Natural killer cell (primary cell): ENCODE results near the gene EVI2B. TPM values are rescaled to one million over a fixed set of nuclear protein-coding genes. Genes with fewer than 3 reads are reported as not detected.

Experiments used
- ATAC-seq, 3 donors: fragments of 150-1000 bp in 2 of 3; fragments of 200-7000 bp in 1 of 3; cut with Tn5 transposase; 1 replicate in 1 of 3; 2 replicates in 2 of 3; pipeline ENCODE4 v1.10.0; 2021; ENCODE audit warnings: mild to moderate bottlenecking in 2 of 3, moderate library complexity in 2 of 3
- DNase-seq, 2 donors: peaks; one replicate each; pipeline versions ENCODE4 v3.0.0 to v3.0.0-alpha.2; 2013 to 2021; ENCODE audit warnings: mixed read lengths in 1 of 2
- H3K27ac ChIP-seq: one replicate; pipeline ENCODE4 v1.5.1; 2013; ENCODE audit warnings: mild to moderate bottlenecking, low read length
- H3K27me3 ChIP-seq: one replicate; pipeline ENCODE4 v1.6.1; 2013; ENCODE audit warnings: low read length; ENCODE audit not compliant: control insufficient read depth, insufficient read depth
- H3K36me3 ChIP-seq: one replicate; pipeline ENCODE4 v1.6.1; 2013; ENCODE audit warnings: low read length; ENCODE audit not compliant: control insufficient read depth, insufficient read depth
- H3K4me1 ChIP-seq: one replicate; pipeline ENCODE4 v1.6.1; 2013; ENCODE audit warnings: low read length; ENCODE audit not compliant: control insufficient read depth, insufficient read depth
- H3K4me3 ChIP-seq: one replicate; pipeline ENCODE4 v1.5.1; 2013; ENCODE audit warnings: low read length
- H3K9me3 ChIP-seq: one replicate; pipeline ENCODE4 v1.6.1; 2013; ENCODE audit warnings: low read length; ENCODE audit not compliant: control insufficient read depth, insufficient read depth
- H3K27ac Mint-ChIP-seq, 2 donors: one replicate each; pipeline ENCODE4 v1.8.0; 2022; ENCODE audit warnings: mild to moderate bottlenecking in 2 of 2, mixed read lengths in 2 of 2, moderate library complexity in 1 of 2
- H3K27me3 Mint-ChIP-seq, 2 donors: one replicate each; pipeline ENCODE4 v1.8.0; 2022; ENCODE audit warnings: low read depth in 2 of 2, mixed read lengths in 2 of 2
- H3K36me3 Mint-ChIP-seq: one replicate; pipeline ENCODE4 v1.8.0; 2022; ENCODE audit warnings: mixed read lengths
- H3K4me1 Mint-ChIP-seq, 2 donors: one replicate each; pipeline ENCODE4 v1.8.0; 2022; ENCODE audit warnings: mixed read lengths in 2 of 2
- H3K4me3 Mint-ChIP-seq: one replicate; pipeline ENCODE4 v1.8.0; 2022; ENCODE audit warnings: mild to moderate bottlenecking, moderate library complexity, mixed read lengths
- H3K9me3 Mint-ChIP-seq, 2 donors: one replicate each; pipeline ENCODE4 v1.8.0; 2022; ENCODE audit warnings: mixed read lengths in 2 of 2
- WGBS: methylation state at CpG from one replicate; pipeline ENCODE4 v1.1.7; 2013; ENCODE audit warnings: missing lambda C conversion rate; ENCODE audit not compliant: insufficient coverage; 5-methylcytosine and 5-hydroxymethylcytosine counted together
- intact Hi-C: fragments of 100-400 bp; cut with micrococcal nuclease; formaldehyde crosslinking; loops from one replicate; pipeline ENCODE4 v1.14.2; 2022
- total RNA-seq, 4 donors: library from RNA; stranded (reverse); fragments of 120-200 nt in 1 of 4; gene quantifications; one replicate each; pipeline versions ENCODE4 v1.2.3 to v1.2.4, GENCODE V29; 2013 to 2022
- TF ChIP-seq, protein P1 (sequence below): fragments of 200-600 bp; IDR thresholded peaks from one replicate; pipeline ENCODE4 v1.8.0; 2022; ENCODE audit warnings: antibody characterized with exemption

Gene EVI2B
- total RNA-seq, 3 donors from 2014 or later (not counting 1 experiment from before 2014, with no cell fraction given): 89.6 to 103 (median 98.9) TPM

DNA sequence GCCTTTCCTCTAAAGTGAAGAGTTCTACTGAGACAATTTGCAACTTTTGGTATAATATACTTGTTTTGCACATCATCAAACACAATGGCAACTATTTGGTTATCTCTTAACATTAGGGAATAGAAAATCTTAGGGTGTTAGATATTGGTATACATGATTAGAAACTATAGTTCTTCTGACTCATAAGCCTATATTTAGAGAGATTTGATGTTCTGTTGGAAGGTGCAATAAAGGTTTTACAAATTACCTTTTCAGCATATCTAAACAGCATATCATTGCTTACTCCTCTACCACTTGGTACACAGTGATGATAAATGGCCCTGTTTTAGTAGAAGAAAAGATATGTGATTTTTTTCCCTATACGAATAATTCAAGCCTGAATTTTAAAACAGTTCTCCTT is 6.2 kb downstream of the EVI2B start:
- peaks cover 23% of the 10 kb centered on the region for H3K36me3 Mint-ChIP-seq
- H3K4me1 Mint-ChIP-seq: peaks cover 67 to 80% of the 10 kb centered on the region in 2 donors
- H3K9me3 ChIP-seq: no peaks in the 10 kb centered on the region
- no peaks in the 10 kb centered on the region for H3K27me3 ChIP-seq
- no peak overlapping the region for H3K4me3 ChIP-seq
- peak overlapping the region; percentile 86 for H3K27ac ChIP-seq
- TF ChIP-seq, protein P1, sequence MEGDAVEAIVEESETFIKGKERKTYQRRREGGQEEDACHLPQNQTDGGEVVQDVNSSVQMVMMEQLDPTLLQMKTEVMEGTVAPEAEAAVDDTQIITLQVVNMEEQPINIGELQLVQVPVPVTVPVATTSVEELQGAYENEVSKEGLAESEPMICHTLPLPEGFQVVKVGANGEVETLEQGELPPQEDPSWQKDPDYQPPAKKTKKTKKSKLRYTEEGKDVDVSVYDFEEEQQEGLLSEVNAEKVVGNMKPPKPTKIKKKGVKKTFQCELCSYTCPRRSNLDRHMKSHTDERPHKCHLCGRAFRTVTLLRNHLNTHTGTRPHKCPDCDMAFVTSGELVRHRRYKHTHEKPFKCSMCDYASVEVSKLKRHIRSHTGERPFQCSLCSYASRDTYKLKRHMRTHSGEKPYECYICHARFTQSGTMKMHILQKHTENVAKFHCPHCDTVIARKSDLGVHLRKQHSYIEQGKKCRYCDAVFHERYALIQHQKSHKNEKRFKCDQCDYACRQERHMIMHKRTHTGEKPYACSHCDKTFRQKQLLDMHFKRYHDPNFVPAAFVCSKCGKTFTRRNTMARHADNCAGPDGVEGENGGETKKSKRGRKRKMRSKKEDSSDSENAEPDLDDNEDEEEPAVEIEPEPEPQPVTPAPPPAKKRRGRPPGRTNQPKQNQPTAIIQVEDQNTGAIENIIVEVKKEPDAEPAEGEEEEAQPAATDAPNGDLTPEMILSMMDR: no peak
- ATAC-seq (no peak), DNase-seq (no peak)
- no CpG with 5 or more reads among the region's 1 CpG for WGBS
- H3K27ac Mint-ChIP-seq: peak overlapping the region; percentile 88 to 89
- intact Hi-C loops: no loop called here
- H3K4me3 Mint-ChIP-seq: peak overlapping the region; percentile 8
- peaks cover 18% of the 10 kb centered on the region for H3K4me1 ChIP-seq
- H3K9me3 Mint-ChIP-seq: no peaks in the 10 kb centered on the region
- H3K36me3 ChIP-seq: peaks cover 37% of the 10 kb centered on the region
- H3K27me3 Mint-ChIP-seq: no peaks in the 10 kb centered on the region

DNA sequence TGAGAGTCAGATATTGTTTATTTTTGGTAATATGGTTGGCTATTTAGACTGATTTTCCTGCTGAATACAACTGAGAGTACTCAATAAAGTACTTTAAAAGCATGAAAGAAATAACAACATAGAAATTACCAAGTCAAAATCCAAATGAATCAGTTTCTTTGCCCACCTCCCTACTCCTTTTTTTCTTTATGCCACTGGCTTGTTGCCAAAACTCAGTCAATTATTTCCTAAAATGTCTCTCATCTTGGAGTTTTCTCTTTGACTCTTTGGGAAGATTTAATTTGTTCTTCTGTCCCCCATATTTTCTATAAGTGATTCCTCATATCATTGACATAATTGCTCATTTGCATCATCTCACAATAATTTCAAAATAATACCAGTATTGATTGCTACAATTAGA is 14.2 kb downstream of the EVI2B start:
- Mint-ChIP-seq H3K27ac (no peak overlapping the region), H3K36me3 (peaks cover 14% of the 10 kb centered on the region), H3K4me3 (no peak overlapping the region), H3K27me3 (no peaks in the 10 kb centered on the region), H3K9me3 (no peaks in the 10 kb centered on the region), H3K4me1 (peaks cover 13 to 25% of the 10 kb centered on the region in 2 donors)
- TF ChIP-seq, protein P1: no peak
- Histone ChIP-seq H3K4me1 (no peaks in the 10 kb centered on the region), H3K27ac (no peak overlapping the region), H3K9me3 (no peaks in the 10 kb centered on the region), H3K27me3 (no peaks in the 10 kb centered on the region), H3K4me3 (no peak overlapping the region), H3K36me3 (peaks cover 16% of the 10 kb centered on the region)
- intact Hi-C loops: no loop called here
- DNase-seq (no peak), ATAC-seq (no peak)

DNA sequence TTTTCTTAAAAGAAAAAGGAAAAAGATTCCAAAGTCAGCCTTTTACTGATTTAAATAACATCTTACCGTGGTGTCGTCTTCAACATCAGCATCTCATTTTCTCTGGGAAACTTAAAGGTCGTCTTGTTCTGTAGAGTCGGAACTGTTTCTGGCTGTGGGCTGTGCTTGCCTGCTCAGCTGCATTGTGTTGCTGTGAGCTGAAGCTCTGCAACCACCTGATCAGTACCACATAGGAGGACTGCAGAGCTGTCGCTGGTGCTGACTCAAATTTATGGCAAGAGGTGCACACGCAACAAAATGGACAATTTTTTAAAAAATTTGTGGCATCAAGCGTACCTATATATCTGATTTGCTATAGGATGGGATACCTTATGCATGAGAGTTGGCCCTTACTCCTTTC is 16.8 kb downstream of the EVI2B start, which contains the start of gene OMG:
OMG (minus strand) TSS at position 150 of the 400 bp plus-strand sequence. CDS start 908 bp downstream, outside the sequence.
- no peaks in the 10 kb centered on the region for H3K27me3 Mint-ChIP-seq
- H3K4me1 Mint-ChIP-seq: peaks cover 0 to 19% of the 10 kb centered on the region in 2 donors
- H3K27ac Mint-ChIP-seq: no peak within 1 kb of the TSS
- H3K27ac ChIP-seq: no peak within 1 kb of the TSS
- no peak within 1 kb of the TSS for H3K4me3 Mint-ChIP-seq
- H3K27me3 ChIP-seq: no peaks in the 10 kb centered on the region
- H3K9me3 Mint-ChIP-seq: no peaks in the 10 kb centered on the region
- H3K36me3 ChIP-seq: no peaks in the 10 kb centered on the region
- intact Hi-C loops: no loop called here
- no peak within 1 kb of the TSS for H3K4me3 ChIP-seq
- H3K36me3 Mint-ChIP-seq: no peaks in the 10 kb centered on the region
- H3K4me1 ChIP-seq: no peaks in the 10 kb centered on the region
- TF ChIP-seq, protein P1: no peak
- DNase-seq: no peak
- no peak for ATAC-seq
- no peaks in the 10 kb centered on the region for H3K9me3 ChIP-seq
- 95% methylated on average over 7 of the region's 7 CpGs for WGBS

DNA sequence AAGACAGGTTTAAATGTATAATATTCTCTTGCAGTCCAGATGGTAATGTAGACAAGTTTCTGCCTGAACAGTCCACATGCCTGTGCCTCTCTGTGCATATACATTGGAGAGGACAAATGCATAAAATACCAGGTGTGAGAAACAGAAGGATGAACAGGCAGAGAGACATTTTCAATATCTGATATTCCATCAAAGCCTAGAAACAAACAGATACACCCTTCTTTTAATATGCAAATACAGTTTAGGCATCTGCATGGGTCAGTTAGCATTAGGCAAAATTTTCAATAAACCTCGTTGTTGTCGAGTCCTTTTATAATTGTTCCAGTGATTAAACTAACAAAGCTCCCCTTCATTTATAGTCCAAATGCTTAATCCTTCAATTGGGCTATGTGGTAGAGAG is 17.7 kb downstream of the EVI2B start:
- no peak for ATAC-seq

More for the DNA sequence above, 17.7 kb downstream of the EVI2B start:
- Histone ChIP-seq H3K36me3 (no peaks in the 10 kb centered on the region), H3K9me3 (no peaks in the 10 kb centered on the region), H3K27me3 (no peaks in the 10 kb centered on the region), H3K27ac (no peak overlapping the region), H3K4me3 (no peak overlapping the region), H3K4me1 (no peaks in the 10 kb centered on the region)
- peaks cover 0 to 11% of the 10 kb centered on the region in 2 donors for H3K4me1 Mint-ChIP-seq
- intact Hi-C loops: no loop called here
- TF ChIP-seq, protein P1: no peak
- no peaks in the 10 kb centered on the region for H3K27me3 Mint-ChIP-seq
- no peaks in the 10 kb centered on the region for H3K9me3 Mint-ChIP-seq
- no peak for DNase-seq
- no peak overlapping the region for H3K4me3 Mint-ChIP-seq
- H3K27ac Mint-ChIP-seq: no peak overlapping the region
- H3K36me3 Mint-ChIP-seq: no peaks in the 10 kb centered on the region
- no CpG with 5 or more reads among the region's 2 CpGs for WGBS
